CD14-positive monocyte (primary cell): ENCODE results near the gene HSPG2. TPM values are rescaled to one million over a fixed set of nuclear protein-coding genes. Genes with fewer than 3 reads are reported as not detected.

Experiments
- DNase-seq, 3 donors: peaks; one replicate each; pipeline ENCODE4 v3.0.0-alpha.2; 2011 to 2022
- H2AFZ ChIP-seq: 2 replicates; pipeline ENCODE4 v1.6.0; 2012; ENCODE audit warnings: mild to moderate bottlenecking, low read depth, low read length, inconsistent platforms; ENCODE audit not compliant: insufficient read depth, poor library complexity, severe bottlenecking
- H3K27ac ChIP-seq, 2 donors: 1 replicate in 1 of 2; 2 replicates in 1 of 2; pipeline ENCODE4 v1.5.1; 2012 to 2013; ENCODE audit warnings: low read length in 2 of 2, control low read depth in 1 of 2, inconsistent platforms in 1 of 2, low read depth in 1 of 2, mild to moderate bottlenecking in 1 of 2
- H3K27me3 ChIP-seq, 2 donors: one replicate each; pipeline versions ENCODE4 v1.6.0 to v1.6.1; 2011 to 2013; ENCODE audit warnings: low read length in 2 of 2; ENCODE audit not compliant: control insufficient read depth in 2 of 2, insufficient read depth in 2 of 2
- H3K36me3 ChIP-seq, 2 donors: replicated peaks in 1 of 2; 1 replicate in 1 of 2; 2 replicates in 1 of 2; pipeline versions ENCODE4 v1.5.1 to v1.6.1; 2012 to 2013; ENCODE audit warnings: low read length in 2 of 2, control low read depth in 1 of 2, inconsistent platforms in 1 of 2, mild to moderate bottlenecking in 1 of 2; ENCODE audit not compliant: insufficient read depth in 2 of 2, control insufficient read depth in 1 of 2
- H3K4me1 ChIP-seq, 2 donors: 1 replicate in 1 of 2; 2 replicates in 1 of 2; pipeline versions ENCODE4 v1.5.1 to v1.6.1; 2012 to 2013; ENCODE audit warnings: low read length in 2 of 2, control low read depth in 1 of 2, inconsistent platforms in 1 of 2, mild to moderate bottlenecking in 1 of 2, moderate library complexity in 1 of 2; ENCODE audit not compliant: insufficient read depth in 2 of 2, control insufficient read depth in 1 of 2
- H3K4me2 ChIP-seq: replicated peaks from 2 replicates; pipeline ENCODE3; 2012; ENCODE audit warnings: low read length, moderate library complexity, mild to moderate bottlenecking; ENCODE audit not compliant: poor library complexity, severe bottlenecking; ENCODE audit errors: extremely low read depth
- H3K4me3 ChIP-seq, 3 experiments: fragments of 200-600 bp in 1 of 3; sonication (generic) in 1 of 3; replicated peaks in 1 of 3; 1 replicate in 2 of 3; 2 replicates in 1 of 3; pipeline ENCODE4 v1.5.1; 2011 to 2013; ENCODE audit warnings: low read length in 3 of 3, mild to moderate bottlenecking in 3 of 3, control low read depth in 2 of 3, low read depth in 2 of 3, inconsistent platforms in 1 of 3, moderate library complexity in 1 of 3
- H3K79me2 ChIP-seq: 2 replicates; pipeline ENCODE4 v1.6.0; 2012; ENCODE audit warnings: mild to moderate bottlenecking, control low read depth, inconsistent platforms, low read length, moderate library complexity; ENCODE audit not compliant: insufficient read depth
- H3K9ac ChIP-seq: 2 replicates; pipeline ENCODE4 v1.6.0; 2017; ENCODE audit warnings: low read length, mild to moderate bottlenecking; ENCODE audit not compliant: insufficient read depth, poor library complexity, severe bottlenecking
- H3K9me3 ChIP-seq, 2 donors: replicated peaks in 1 of 2; 1 replicate in 1 of 2; 2 replicates in 1 of 2; pipeline versions ENCODE4 v1.5.1 to v1.6.1; 2012 to 2013; ENCODE audit warnings: low read length in 2 of 2, control low read depth in 1 of 2; ENCODE audit not compliant: control insufficient read depth in 1 of 2, insufficient read depth in 1 of 2
- H4K20me1 ChIP-seq: 2 replicates; pipeline ENCODE4 v1.6.0; 2012; ENCODE audit warnings: mild to moderate bottlenecking, low read length, control low read depth, moderate library complexity; ENCODE audit not compliant: insufficient read depth
- H3K27ac Mint-ChIP-seq, 7 donors: one replicate each; pipeline ENCODE4 v1.8.0; 2020; ENCODE audit warnings: mild to moderate bottlenecking in 7 of 7, mixed read lengths in 7 of 7, moderate library complexity in 6 of 7, inconsistent platforms in 2 of 7
- H3K27me3 Mint-ChIP-seq, 3 donors: one replicate each; pipeline ENCODE4 v1.8.0; 2021 to 2022; ENCODE audit warnings: low read depth in 3 of 3, mild to moderate bottlenecking in 3 of 3, mixed read lengths in 3 of 3, moderate library complexity in 3 of 3, inconsistent platforms in 1 of 3
- H3K36me3 Mint-ChIP-seq, 2 donors: one replicate each; pipeline ENCODE4 v1.8.0; 2020; ENCODE audit warnings: mixed read lengths in 2 of 2, inconsistent platforms in 1 of 2, mild to moderate bottlenecking in 1 of 2
- H3K4me1 Mint-ChIP-seq: one replicate; pipeline ENCODE4 v1.8.0; 2020; ENCODE audit warnings: mild to moderate bottlenecking, mixed read lengths
- H3K4me3 Mint-ChIP-seq, 2 donors: one replicate each; pipeline ENCODE4 v1.8.0; 2020; ENCODE audit warnings: mild to moderate bottlenecking in 2 of 2, mixed read lengths in 2 of 2, moderate library complexity in 1 of 2
- H3K9me3 Mint-ChIP-seq, 7 donors: one replicate each; pipeline ENCODE4 v1.8.0; 2020 to 2022; ENCODE audit warnings: mixed read lengths in 7 of 7, mild to moderate bottlenecking in 6 of 7, moderate library complexity in 6 of 7, inconsistent platforms in 2 of 7
- CTCF ChIP-seq: fragments of 200-600 bp; IDR thresholded peaks from one replicate; pipeline ENCODE4 v1.8.0; 2022; ENCODE audit warnings: antibody characterized with exemption, mild to moderate bottlenecking
- WGBS: methylation state at CpG from one replicate; pipeline ENCODE4 v1.1.5; 2013; ENCODE audit warnings: missing lambda C conversion rate; ENCODE audit not compliant: insufficient coverage; 5-methylcytosine and 5-hydroxymethylcytosine counted together
- intact Hi-C, 2 donors: fragments of 100-400 bp; cut with micrococcal nuclease; formaldehyde crosslinking; loops; one replicate each; pipeline versions ENCODE4 v1.15.0 to v1.15.1; 2023
- polyA plus RNA-seq, 3 donors: library from polyadenylated mRNA; depleted of rRNA in 1 of 3; unstranded in 2 of 3; stranded (reverse) in 1 of 3; fragments of 300-500 nt in 2 of 3; fragments of >200 nt in 1 of 3; fragmentation: Illumina TruSeq in 2 of 3; gene quantifications; 1 replicate in 2 of 3; 2 replicates in 1 of 3; pipeline ENCODE4 v1.2.3, GENCODE V29; 2012 to 2021

The HSPG2 gene
- polyA plus RNA-seq, 3 donors: 0.44 TPM; not detected in 2

- peak; percentile 46 for TF ChIP-seq CTCF
- H3K79me2 ChIP-seq: peaks cover 56% of the 10 kb centered on the region
- Mint-ChIP-seq H3K4me1 (peaks cover 34% of the 10 kb centered on the region), H3K27ac (peak overlapping the region; percentile 94 to 100 (median 97)), H3K9me3 (peaks cover 0 to 2% (median 0%) of the 10 kb centered on the region in 7 donors), H3K4me3 (peak overlapping the region; percentile 95 to 99), H3K27me3 (peaks cover 0 to 2% (median 0%) of the 10 kb centered on the region in 3 donors), H3K36me3 (peaks cover 0 to 2% of the 10 kb centered on the region in 2 donors)
- intact Hi-C loops: loop anchor here (2.0 to 10.0 kb wide), 3 partner anchors 14 to 242 kb away; no protein-coding TSS in a partner anchor
- peak overlapping the region; percentile 88 for H2AFZ ChIP-seq
- H3K27me3 ChIP-seq: no peaks in the 10 kb centered on the region
- H3K4me2 ChIP-seq: peak overlapping the region; percentile 77
- H4K20me1 ChIP-seq: peaks cover 20% of the 10 kb centered on the region
- peak overlapping the region; percentile 79 to 99 for H3K27ac ChIP-seq
- H3K4me1 ChIP-seq: peaks cover 28 to 32% of the 10 kb centered on the region in 2 donors
- peak; percentile 42 to 82 (median 65) for DNase-seq
- H3K4me3 ChIP-seq: peak overlapping the region; percentile 83 to 92 (median 84)
- WGBS: under 1% methylated on average over 37 of the region's 37 CpGs
- H3K36me3 ChIP-seq: no peaks in the 10 kb centered on the region
- no peaks in the 10 kb centered on the region for H3K9me3 ChIP-seq
- peak overlapping the region; percentile 92 for H3K9ac ChIP-seq
Measured at GRCh38 chr1:21782349-21782867, 154.7 kb downstream of the HSPG2 start.

- Mint-ChIP-seq H3K4me3 (peak overlapping the region; percentile 95 to 99), H3K27ac (peak overlapping the region; percentile 94 to 100 (median 97)), H3K4me1 (peaks cover 39% of the 10 kb centered on the region), H3K9me3 (peaks cover 0 to under 1% (median 0%) of the 10 kb centered on the region in 7 donors), H3K36me3 (peaks cover 0 to 2% of the 10 kb centered on the region in 2 donors), H3K27me3 (peaks cover 0 to 2% (median 0%) of the 10 kb centered on the region in 3 donors)
- Histone ChIP-seq H3K4me2 (peak overlapping the region; percentile 77), H3K4me3 (peak overlapping the region; percentile 83 to 92 (median 84)), H2AFZ (peak overlapping the region; percentile 88), H3K9ac (peak overlapping the region; percentile 92), H3K36me3 (no peaks in the 10 kb centered on the region), H3K4me1 (peaks cover 31 to 36% of the 10 kb centered on the region in 2 donors), H3K9me3 (no peaks in the 10 kb centered on the region), H3K27me3 (no peaks in the 10 kb centered on the region), H3K27ac (peak overlapping the region; percentile 79 to 99), H3K79me2 (peaks cover 61% of the 10 kb centered on the region), H4K20me1 (peaks cover 25% of the 10 kb centered on the region)
- 4% methylated on average over 7 of the region's 17 CpGs for WGBS
- no peak for TF ChIP-seq CTCF
- peak in 2 of 3 donors; percentile 30 to 60 for DNase-seq
- intact Hi-C loops: loop anchor here (2.0 to 10.0 kb wide), 3 partner anchors 13 to 243 kb away; no protein-coding TSS in a partner anchor
Measured at GRCh38 chr1:21781815-21782348, 155.2 kb downstream of the HSPG2 start.
